LNCaP clone FGC (cell line): ENCODE results near the gene ZNF592.

ENCODE experiments used
- DNase-seq: peaks from one replicate; pipeline ENCODE4 v3.0.0-alpha.2; 2011; ENCODE audit warnings: low read depth
- H3K4me3 ChIP-seq: 2 replicates; pipeline ENCODE4 v1.5.1; 2011; ENCODE audit warnings: mild to moderate bottlenecking, low read depth, low read length, control low read depth
- CTCF ChIP-seq: IDR thresholded peaks from 2 replicates; pipeline ENCODE4 v1.5.1; 2012; ENCODE audit warnings: mild to moderate bottlenecking; ENCODE audit not compliant: control insufficient read depth, insufficient read depth; ENCODE audit errors: extremely low read depth

ZNF592 gene

DNA sequence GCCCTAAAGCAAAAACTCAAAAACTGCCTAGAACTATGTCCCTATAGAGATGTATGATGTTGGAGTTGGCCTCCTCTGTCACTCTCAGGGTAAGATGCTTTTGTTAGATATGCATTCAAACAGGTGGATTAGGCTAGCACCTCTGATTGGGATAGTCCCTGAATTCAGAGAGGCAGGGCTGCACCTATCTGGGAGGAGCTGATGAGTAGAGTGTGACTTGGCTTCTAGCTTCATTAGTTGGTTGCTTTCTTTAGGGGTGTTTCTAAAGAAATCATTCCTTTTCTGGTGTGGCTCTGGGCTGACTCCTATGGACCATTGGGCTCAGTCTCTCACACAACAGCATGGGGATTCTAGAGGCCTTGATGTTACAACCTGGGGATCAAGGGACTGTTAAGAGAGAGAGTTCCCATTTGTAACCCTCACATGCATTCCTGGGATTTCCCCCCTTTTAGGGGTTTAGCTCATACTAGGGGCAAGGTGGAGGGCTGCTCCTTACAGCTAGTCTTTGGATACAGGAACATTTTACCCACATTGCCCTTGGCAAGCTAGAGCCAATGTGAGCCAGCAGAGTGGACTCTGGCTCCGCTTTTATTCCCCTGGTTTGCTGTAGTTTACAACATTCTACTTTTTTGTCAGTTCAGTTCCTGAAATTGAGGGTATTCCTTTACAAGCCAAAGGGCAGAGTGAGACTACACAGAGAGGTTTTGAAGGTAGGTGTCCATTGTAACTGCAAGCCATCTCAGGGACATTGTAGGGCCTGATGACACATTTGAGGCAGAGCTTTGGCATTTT is 7.5 kb downstream of the ZNF592 start:
- TF ChIP-seq CTCF: no peak
- no peak for DNase-seq
- no peak overlapping the region for H3K4me3 ChIP-seq

- H3K4me3 ChIP-seq: no peak overlapping the region
- no peak for DNase-seq
- TF ChIP-seq CTCF: no peak
Observed at GRCh38 chr15:84759018-84759417, 10.6 kb downstream of the ZNF592 start.

GRCh38 chr15:84760219-84760618 is 11.8 kb downstream of the ZNF592 start:
- TF ChIP-seq CTCF: no peak
- DNase-seq: no peak
- H3K4me3 ChIP-seq: no peak overlapping the region

GRCh38 chr15:84761607-84762131 is 13.3 kb downstream of the ZNF592 start:
- DNase-seq: no peak
- H3K4me3 ChIP-seq: no peak overlapping the region
- TF ChIP-seq CTCF: no peak

DNA sequence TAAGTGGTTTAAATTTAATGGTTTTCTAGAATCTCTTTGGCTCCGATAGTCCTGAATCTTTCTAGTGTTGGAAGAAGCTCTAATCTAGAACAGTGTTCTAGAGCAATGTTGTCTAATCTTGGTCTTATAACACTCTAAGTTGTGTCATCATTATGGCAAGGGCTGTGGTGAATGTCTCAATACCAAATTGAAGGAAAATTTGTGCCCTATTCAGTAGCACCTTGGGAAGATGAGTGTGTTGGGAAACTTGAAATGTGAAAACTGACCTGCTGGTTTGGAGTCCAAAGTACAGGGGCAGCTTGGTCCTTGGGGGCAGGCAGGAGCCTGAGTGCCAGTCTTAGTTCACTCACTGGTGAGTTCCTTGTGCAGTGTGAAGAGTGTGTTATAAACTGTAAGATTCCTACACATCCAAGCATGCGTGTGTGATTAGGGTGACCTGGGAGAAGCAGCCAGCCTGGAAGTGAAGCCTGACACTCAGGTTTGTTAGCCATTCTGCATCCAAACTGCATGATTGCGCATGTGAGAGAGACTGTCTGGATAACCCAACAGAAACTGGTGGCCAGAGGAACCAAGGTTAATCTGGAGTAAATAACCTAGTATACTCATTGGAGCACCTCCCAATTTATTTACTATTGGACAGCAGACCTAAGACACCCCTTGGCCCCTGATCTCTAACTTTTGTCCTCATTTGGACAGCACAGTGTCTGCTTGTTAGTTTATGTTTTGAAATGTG is 14.6 kb downstream of the ZNF592 start:
- TF ChIP-seq CTCF: no peak
- no peak for DNase-seq
- H3K4me3 ChIP-seq: no peak overlapping the region

GRCh38 chr15:84764585-84764984 is 16.2 kb downstream of the ZNF592 start:
- no peak for DNase-seq
- no peak overlapping the region for H3K4me3 ChIP-seq
- no peak for TF ChIP-seq CTCF
